Neural cell (in vitro differentiated cells): ENCODE data around the gene MOBP.

ENCODE experiments used
- EP300 ChIP-seq: fragments of 450-650 bp; conservative IDR thresholded peaks from 2 replicates; pipeline ENCODE4 v1.6.1; 2014; ENCODE audit warnings: antibody characterized with exemption, mild to moderate bottlenecking, moderate library complexity; ENCODE audit not compliant: poor library complexity, severe bottlenecking
- EZH2 ChIP-seq: fragments of 200-600, 300-800 bp; shearing (Covaris generic), sonication (generic); IDR thresholded peaks from 2 replicates; pipeline ENCODE4 v1.6.1; 2014; ENCODE audit warnings: antibody characterized with exemption, low read length, borderline replicate concordance, mild to moderate bottlenecking; ENCODE audit not compliant: insufficient read depth, poor library complexity, severe bottlenecking
- MXI1 ChIP-seq: fragments of 450-650 bp; conservative IDR thresholded peaks from 2 replicates; pipeline ENCODE4 v1.6.1; 2014; ENCODE audit warnings: antibody characterized with exemption, mild to moderate bottlenecking; ENCODE audit not compliant: poor library complexity, severe bottlenecking
- POLR2AphosphoS5 ChIP-seq: IDR thresholded peaks from 2 replicates; pipeline ENCODE4 v1.6.1; 2012
- RAD21 ChIP-seq: fragments of 450-650 bp; conservative IDR thresholded peaks from 2 replicates; pipeline ENCODE4 v1.6.1; 2014; ENCODE audit warnings: antibody characterized with exemption, mild to moderate bottlenecking, moderate library complexity
- REST ChIP-seq: IDR thresholded peaks from 2 replicates; pipeline ENCODE4 v1.6.1; 2012; ENCODE audit warnings: borderline replicate concordance
- SMC3 ChIP-seq: fragments of 450-650 bp; conservative IDR thresholded peaks from 2 replicates; pipeline ENCODE4 v1.6.1; 2014; ENCODE audit warnings: antibody characterized with exemption, mild to moderate bottlenecking, moderate library complexity; ENCODE audit not compliant: poor library complexity
- TAF1 ChIP-seq: IDR thresholded peaks from 2 replicates; pipeline ENCODE4 v1.6.1; 2012; ENCODE audit warnings: low read depth
- TF ChIP-seq, protein P1 (sequence below): fragments of 450-650 bp; IDR thresholded peaks from 2 replicates; pipeline ENCODE4 v1.5.1; 2014; ENCODE audit warnings: antibody characterized with exemption, mild to moderate bottlenecking, moderate library complexity; ENCODE audit not compliant: poor library complexity, severe bottlenecking

DNA sequence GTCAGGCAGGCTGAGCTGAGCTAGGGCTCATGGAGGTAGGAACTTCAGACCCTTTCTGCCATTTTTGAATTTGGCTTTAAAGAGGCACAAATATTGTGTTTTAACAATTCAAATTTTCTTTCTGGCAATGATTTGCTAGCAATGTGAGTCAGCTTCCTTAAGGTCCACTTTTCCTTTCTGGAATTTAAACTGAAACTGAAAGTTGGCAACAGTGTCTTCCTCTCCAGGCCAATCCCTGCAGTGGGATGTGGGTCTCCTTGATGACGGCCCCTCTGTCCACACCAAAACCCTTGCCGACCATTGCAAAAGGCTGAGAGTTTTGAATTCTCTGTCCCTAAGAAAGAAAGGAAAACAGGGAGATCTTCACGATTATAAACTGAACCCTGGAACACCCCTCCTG lies 33.8 kb upstream of the MOBP start:
- no peak for TF ChIP-seq EZH2
- TF ChIP-seq, protein P1, sequence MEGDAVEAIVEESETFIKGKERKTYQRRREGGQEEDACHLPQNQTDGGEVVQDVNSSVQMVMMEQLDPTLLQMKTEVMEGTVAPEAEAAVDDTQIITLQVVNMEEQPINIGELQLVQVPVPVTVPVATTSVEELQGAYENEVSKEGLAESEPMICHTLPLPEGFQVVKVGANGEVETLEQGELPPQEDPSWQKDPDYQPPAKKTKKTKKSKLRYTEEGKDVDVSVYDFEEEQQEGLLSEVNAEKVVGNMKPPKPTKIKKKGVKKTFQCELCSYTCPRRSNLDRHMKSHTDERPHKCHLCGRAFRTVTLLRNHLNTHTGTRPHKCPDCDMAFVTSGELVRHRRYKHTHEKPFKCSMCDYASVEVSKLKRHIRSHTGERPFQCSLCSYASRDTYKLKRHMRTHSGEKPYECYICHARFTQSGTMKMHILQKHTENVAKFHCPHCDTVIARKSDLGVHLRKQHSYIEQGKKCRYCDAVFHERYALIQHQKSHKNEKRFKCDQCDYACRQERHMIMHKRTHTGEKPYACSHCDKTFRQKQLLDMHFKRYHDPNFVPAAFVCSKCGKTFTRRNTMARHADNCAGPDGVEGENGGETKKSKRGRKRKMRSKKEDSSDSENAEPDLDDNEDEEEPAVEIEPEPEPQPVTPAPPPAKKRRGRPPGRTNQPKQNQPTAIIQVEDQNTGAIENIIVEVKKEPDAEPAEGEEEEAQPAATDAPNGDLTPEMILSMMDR = no peak
- no peak for TF ChIP-seq REST
- TF ChIP-seq EP300 = no peak
- TF ChIP-seq TAF1 = no peak
- no peak for TF ChIP-seq POLR2AphosphoS5
- TF ChIP-seq MXI1 = no peak
- TF ChIP-seq RAD21 = no peak
- no peak for TF ChIP-seq SMC3
